Skin epidermis (tissue), 12 donors: ENCODE results near the gene DLGAP1.
"Not testable (repeated sequence)": the region's sequence is repeated elsewhere in the genome, so short reads cannot be mapped to it uniquely, and the experiment has no call there.

ENCODE experiments used
- H3K27ac ChIP-seq, 21 experiments: fragments of 200-600 bp; sonication (generic) in 11 of 21; one replicate each; pipeline ENCODE4 v1.5.0; 2020; ENCODE audit warnings: mild to moderate bottlenecking in 3 of 21, inconsistent platforms in 2 of 21, moderate library complexity in 2 of 21
- H3K4me3 ChIP-seq, 7 experiments: fragments of 200-600 bp; sonication (generic) in 2 of 7; one replicate each; pipeline ENCODE4 v1.5.0; 2020; ENCODE audit warnings: inconsistent platforms in 2 of 7, mild to moderate bottlenecking in 2 of 7, moderate library complexity in 1 of 7

The DLGAP1 gene

GRCh38 chr18:3664563-3665178 lies 790.4 kb downstream of the DLGAP1 start:
- Histone ChIP-seq H3K4me3 (no peak overlapping the region), H3K27ac (peak overlapping the region in 8 of 21 experiments; percentile 4 to 78 (median 40))

- Histone ChIP-seq H3K4me3 (no peak overlapping the region), H3K27ac (peak overlapping the region in 4 of 21 experiments; percentile 12 to 67 (median 47))
Measured at GRCh38 chr18:3663870-3664512, 791.1 kb downstream of the DLGAP1 start.

GRCh38 chr18:3661989-3662388 lies 793.1 kb downstream of the DLGAP1 start:
- peak overlapping the region in 2 of 21 experiments; percentile 9 to 30 for H3K27ac ChIP-seq
- H3K4me3 ChIP-seq: no peak overlapping the region

- Histone ChIP-seq H3K27ac (peak overlapping the region in 5 of 21 experiments; percentile 23 to 44 (median 31)), H3K4me3 (no peak overlapping the region)
Measured at GRCh38 chr18:3660739-3661515, 794.2 kb downstream of the DLGAP1 start.

- no peak overlapping the region for H3K4me3 ChIP-seq
- H3K27ac ChIP-seq: no peak overlapping the region
Measured at GRCh38 chr18:3658529-3658928, 796.6 kb downstream of the DLGAP1 start.

- peak overlapping the region in 1 of 21 experiments; percentile 10 for H3K27ac ChIP-seq
- no peak overlapping the region for H3K4me3 ChIP-seq
Measured at GRCh38 chr18:3655254-3656050, 799.7 kb downstream of the DLGAP1 start.

- no peak overlapping the region for H3K27ac ChIP-seq
- no peak overlapping the region for H3K4me3 ChIP-seq
Measured at GRCh38 chr18:3654442-3655253, 800.5 kb downstream of the DLGAP1 start.

GRCh38 chr18:3653851-3654441 lies 801.2 kb downstream of the DLGAP1 start:
- Histone ChIP-seq H3K27ac (peak overlapping the region in 1 of 21 experiments; percentile 59), H3K4me3 (no peak overlapping the region)

- Histone ChIP-seq H3K27ac (peak overlapping the region in 8 of 21 experiments; percentile 15 to 62 (median 32)), H3K4me3 (no peak overlapping the region)
Measured at GRCh38 chr18:3653263-3653850, 801.8 kb downstream of the DLGAP1 start.

- Histone ChIP-seq H3K4me3 (no peak overlapping the region), H3K27ac (peak overlapping the region in 10 of 21 experiments; percentile 15 to 69 (median 37))
Measured at GRCh38 chr18:3652380-3653262, 802.5 kb downstream of the DLGAP1 start.

- Histone ChIP-seq H3K4me3 (no peak overlapping the region), H3K27ac (peak overlapping the region in 3 of 21 experiments; percentile 21 to 40 (median 38))
Measured at GRCh38 chr18:3651266-3651665, 803.8 kb downstream of the DLGAP1 start.

GRCh38 chr18:3650521-3651042 lies 804.5 kb downstream of the DLGAP1 start:
- H3K4me3 ChIP-seq: not testable (repeated sequence)
- peak overlapping the region in 7 of 21 experiments; percentile 6 to 42 (median 21) for H3K27ac ChIP-seq

- no peak overlapping the region for H3K4me3 ChIP-seq
- peak overlapping the region in 5 of 21 experiments; percentile 5 to 27 (median 16) for H3K27ac ChIP-seq
Measured at GRCh38 chr18:3649633-3650426, 805.3 kb downstream of the DLGAP1 start.

GRCh38 chr18:3649135-3649632 lies 805.9 kb downstream of the DLGAP1 start:
- Histone ChIP-seq H3K27ac (peak overlapping the region in 4 of 21 experiments; percentile 5 to 27 (median 17)), H3K4me3 (no peak overlapping the region)

- Histone ChIP-seq H3K4me3 (no peak overlapping the region), H3K27ac (peak overlapping the region in 2 of 21 experiments; percentile 5 to 16)
Measured at GRCh38 chr18:3648641-3649040, 806.5 kb downstream of the DLGAP1 start.

- Histone ChIP-seq H3K27ac (no peak overlapping the region), H3K4me3 (no peak overlapping the region)
Measured at GRCh38 chr18:3648200-3648599, 806.9 kb downstream of the DLGAP1 start.
